Trophoblast cell (in vitro differentiated cells and primary cell): ENCODE results near the gene TRAPPC11.
A peak's percentile ranks its signal among the peaks of the same experiment; 100 is the strongest.

ENCODE experiments used
- DNase-seq, 2 donors: peaks; one replicate each; pipeline ENCODE4 v3.0.0-alpha.2; 2016
- H2AFZ ChIP-seq: 2 replicates; pipeline ENCODE4 v1.6.1; 2013; ENCODE audit warnings: low read length, moderate library complexity, mild to moderate bottlenecking; ENCODE audit not compliant: insufficient read depth, poor library complexity
- H2AK5ac ChIP-seq: 2 replicates; pipeline ENCODE4 v1.6.1; 2013; ENCODE audit warnings: mild to moderate bottlenecking, low read length
- H2BK120ac ChIP-seq: 2 replicates; pipeline ENCODE4 v1.6.1; 2013; ENCODE audit warnings: low read length, mild to moderate bottlenecking, moderate library complexity; ENCODE audit not compliant: insufficient read depth, poor library complexity
- H2BK12ac ChIP-seq: 2 replicates; pipeline ENCODE4 v1.6.1; 2013; ENCODE audit warnings: mild to moderate bottlenecking, low read length, moderate library complexity
- H2BK5ac ChIP-seq: 2 replicates; pipeline ENCODE4 v1.6.1; 2013; ENCODE audit warnings: low read length, low read depth, moderate library complexity, mild to moderate bottlenecking; ENCODE audit not compliant: poor library complexity
- H3K14ac ChIP-seq: 2 replicates; pipeline ENCODE4 v1.6.1; 2013; ENCODE audit warnings: mild to moderate bottlenecking, low read length
- H3K18ac ChIP-seq: 2 replicates; pipeline ENCODE4 v1.6.1; 2013; ENCODE audit warnings: mild to moderate bottlenecking, low read length
- H3K23ac ChIP-seq: 2 replicates; pipeline ENCODE4 v1.6.1; 2013; ENCODE audit warnings: low read length
- H3K27ac ChIP-seq: 2 replicates; pipeline ENCODE4 v1.5.1; 2013; ENCODE audit warnings: low read depth, mild to moderate bottlenecking, inconsistent platforms, low read length, moderate library complexity
- H3K27me3 ChIP-seq: 2 replicates; pipeline ENCODE4 v1.6.1; 2013; ENCODE audit warnings: inconsistent platforms, mild to moderate bottlenecking, low read length, moderate library complexity; ENCODE audit not compliant: insufficient read depth
- H3K36me3 ChIP-seq, 2 experiments: 1 replicate in 1 of 2; 2 replicates in 1 of 2; pipeline ENCODE4 v1.6.1; 2013; ENCODE audit warnings: low read length in 2 of 2, mild to moderate bottlenecking in 2 of 2, moderate library complexity in 1 of 2; ENCODE audit not compliant: insufficient read depth in 2 of 2, control insufficient read depth in 1 of 2
- H3K4ac ChIP-seq: 2 replicates; pipeline ENCODE4 v1.6.1; 2013; ENCODE audit warnings: low read depth, mild to moderate bottlenecking, low read length, moderate library complexity
- H3K4me1 ChIP-seq, 2 experiments: 1 replicate in 1 of 2; 2 replicates in 1 of 2; pipeline ENCODE4 v1.6.1; 2013; ENCODE audit warnings: low read length in 2 of 2, mild to moderate bottlenecking in 2 of 2, moderate library complexity in 1 of 2; ENCODE audit not compliant: insufficient read depth in 2 of 2, control insufficient read depth in 1 of 2
- H3K4me2 ChIP-seq: 2 replicates; pipeline ENCODE4 v1.6.1; 2013; ENCODE audit warnings: inconsistent platforms, mild to moderate bottlenecking, low read length, moderate library complexity
- H3K4me3 ChIP-seq: 2 replicates; pipeline ENCODE4 v1.5.1; 2013; ENCODE audit warnings: mild to moderate bottlenecking, low read depth, low read length, inconsistent platforms
- H3K79me1 ChIP-seq: one replicate; pipeline ENCODE4 v1.6.1; 2013; ENCODE audit warnings: low read length
- H3K79me2 ChIP-seq: 2 replicates; pipeline ENCODE4 v1.6.1; 2013; ENCODE audit warnings: low read length, mild to moderate bottlenecking; ENCODE audit not compliant: control insufficient read depth, insufficient read depth, poor library complexity
- H3K9ac ChIP-seq: 2 replicates; pipeline ENCODE4 v1.6.1; 2013; ENCODE audit warnings: mild to moderate bottlenecking, low read length
- H3K9me3 ChIP-seq: 2 replicates; pipeline ENCODE4 v1.6.1; 2013; ENCODE audit warnings: low read depth, mild to moderate bottlenecking, control low read depth, inconsistent platforms, low read length; ENCODE audit not compliant: insufficient read depth
- H4K12ac ChIP-seq: 2 replicates; pipeline ENCODE4 v1.6.1; 2013; ENCODE audit warnings: low read depth, mild to moderate bottlenecking, low read length, moderate library complexity
- H4K8ac ChIP-seq: 2 replicates; pipeline ENCODE4 v1.6.1; 2013; ENCODE audit warnings: low read depth, mild to moderate bottlenecking, low read length, moderate library complexity
- H4K91ac ChIP-seq: one replicate; pipeline ENCODE4 v1.6.1; 2013; ENCODE audit warnings: low read depth, mild to moderate bottlenecking, low read length, moderate library complexity
- WGBS: extraction: QIAGEN DNeasy Blood & Tissue Kit; methylation state at CpG from one replicate; pipeline ENCODE4 v1.1.7; 2013; ENCODE audit warnings: missing lambda C conversion rate; ENCODE audit not compliant: insufficient read length, insufficient coverage; ENCODE audit errors: extremely low coverage; 5-methylcytosine and 5-hydroxymethylcytosine counted together

Gene TRAPPC11

DNA sequence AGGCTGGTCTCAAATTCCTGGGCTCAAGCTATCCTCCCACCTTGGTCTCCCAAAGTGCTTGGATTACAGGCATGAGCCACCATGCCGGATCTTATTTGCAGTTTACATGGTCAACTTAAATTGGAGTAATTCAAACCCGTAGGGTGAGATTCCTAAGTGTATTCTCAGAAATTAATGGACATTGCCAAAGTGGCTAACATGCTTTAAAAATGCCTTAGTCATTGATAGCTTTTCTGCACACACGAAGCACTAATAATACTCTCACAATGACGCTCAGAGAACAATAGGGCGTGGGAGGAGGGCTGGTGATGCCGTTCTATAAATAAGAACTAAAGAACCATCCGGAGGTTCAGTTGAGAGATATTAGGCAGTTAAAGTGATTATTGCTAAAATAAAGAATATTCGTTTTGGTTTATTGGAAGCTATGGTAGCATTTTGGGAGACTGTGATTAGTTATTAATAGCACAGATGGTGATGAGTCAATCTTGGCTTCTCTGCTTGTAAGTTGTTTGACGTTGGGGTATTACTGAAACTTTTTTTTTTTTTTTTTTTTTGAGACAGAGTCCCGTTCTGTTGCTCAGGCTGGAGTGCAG is 79.1 kb downstream of the TRAPPC11 start:
- Histone ChIP-seq H4K91ac (no peak overlapping the region), H3K4me3 (no peak overlapping the region), H3K27me3 (no peaks in the 10 kb centered on the region), H4K8ac (no peak overlapping the region), H2AFZ (no peak overlapping the region), H3K27ac (no peak overlapping the region), H3K23ac (no peak overlapping the region), H3K4me1 (no peaks in the 10 kb centered on the region), H3K9me3 (no peaks in the 10 kb centered on the region), H3K4me2 (no peak overlapping the region), H3K79me1 (no peaks in the 10 kb centered on the region), H2BK120ac (no peak overlapping the region), H3K14ac (no peak overlapping the region), H2AK5ac (no peak overlapping the region), H3K18ac (no peak overlapping the region), H3K4ac (no peak overlapping the region), H4K12ac (no peak overlapping the region), H2BK12ac (no peak overlapping the region), H3K9ac (no peak overlapping the region), H3K36me3 (no peaks in the 10 kb centered on the region), H2BK5ac (no peak overlapping the region), H3K79me2 (no peaks in the 10 kb centered on the region)
- DNase-seq: peak; percentile 29 to 70
- WGBS: no CpG with 5 or more reads among the region's 10 CpGs

GRCh38 chr4:183738961-183739360 is 79.9 kb downstream of the TRAPPC11 start:
- H3K23ac ChIP-seq: no peak overlapping the region
- no peak overlapping the region for H3K4me2 ChIP-seq
- no peaks in the 10 kb centered on the region for H3K79me1 ChIP-seq
- no peak for DNase-seq
- no peaks in the 10 kb centered on the region for H3K79me2 ChIP-seq
- no peaks in the 10 kb centered on the region for H3K9me3 ChIP-seq
- H4K8ac ChIP-seq: no peak overlapping the region
- no peak overlapping the region for H2BK5ac ChIP-seq
- H3K14ac ChIP-seq: no peak overlapping the region
- H2AFZ ChIP-seq: no peak overlapping the region
- no peak overlapping the region for H2AK5ac ChIP-seq
- no peak overlapping the region for H2BK12ac ChIP-seq
- no peaks in the 10 kb centered on the region for H3K27me3 ChIP-seq
- no peak overlapping the region for H3K4ac ChIP-seq
- no CpG with 5 or more reads among the region's 4 CpGs for WGBS
- H3K27ac ChIP-seq: no peak overlapping the region
- no peak overlapping the region for H3K9ac ChIP-seq
- H3K36me3 ChIP-seq: no peaks in the 10 kb centered on the region
- H3K18ac ChIP-seq: no peak overlapping the region
- no peak overlapping the region for H4K91ac ChIP-seq
- no peak overlapping the region for H2BK120ac ChIP-seq
- H3K4me1 ChIP-seq: no peaks in the 10 kb centered on the region
- H3K4me3 ChIP-seq: no peak overlapping the region
- no peak overlapping the region for H4K12ac ChIP-seq

DNA sequence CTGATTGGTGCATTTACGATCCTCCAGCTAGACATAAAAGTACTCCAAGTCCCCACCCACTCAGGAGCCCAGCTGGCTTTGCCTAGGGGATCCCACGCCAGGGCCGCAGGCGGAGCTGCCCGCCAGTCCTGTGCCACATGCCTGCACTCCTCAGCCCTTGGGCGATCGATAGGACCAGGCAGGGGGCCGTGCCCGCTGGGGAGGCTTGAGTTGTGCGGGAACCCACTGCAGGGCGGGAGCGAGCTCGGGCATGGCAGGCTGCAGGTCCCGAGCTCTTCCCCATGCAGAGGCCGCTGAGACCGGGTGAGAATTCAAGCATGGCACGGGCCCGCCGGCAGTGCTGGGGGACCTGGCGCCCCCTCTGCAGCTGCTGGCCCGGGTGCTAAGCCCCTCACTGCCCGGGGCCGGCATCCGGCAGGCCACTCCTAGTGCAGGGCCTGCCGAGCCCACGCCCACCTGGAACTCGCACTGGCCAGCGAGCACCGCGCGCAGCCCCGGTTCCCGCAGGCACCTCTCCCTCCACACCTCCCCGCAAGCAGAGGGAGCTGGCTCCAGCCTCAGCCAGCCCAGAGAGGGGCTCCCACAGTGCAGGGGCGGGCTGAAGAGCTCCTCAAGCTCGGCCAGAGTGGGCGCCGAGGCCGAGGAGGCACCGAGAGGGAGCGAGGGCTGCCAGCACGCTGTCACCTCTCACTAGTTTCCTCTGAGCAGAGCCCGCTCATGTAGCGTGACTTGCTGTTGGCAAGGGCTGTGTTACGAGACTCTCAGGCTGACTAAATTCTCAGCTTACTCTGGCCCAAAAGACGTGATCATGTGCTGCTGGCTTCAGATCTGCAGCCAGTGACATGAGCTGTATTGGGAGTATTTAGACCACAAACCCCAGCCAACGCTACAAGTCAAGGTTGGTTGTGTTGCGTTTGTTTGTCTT is 87.5 kb downstream of the TRAPPC11 start:
- H3K79me1 ChIP-seq: no peaks in the 10 kb centered on the region
- H3K4ac ChIP-seq: no peak overlapping the region
- H4K12ac ChIP-seq: no peak overlapping the region
- WGBS: no CpG with 5 or more reads among the region's 48 CpGs
- H3K9me3 ChIP-seq: peaks cover 7% of the 10 kb centered on the region
- no peak overlapping the region for H4K91ac ChIP-seq
- no peak overlapping the region for H3K27ac ChIP-seq
- no peak overlapping the region for H2AK5ac ChIP-seq
- H3K23ac ChIP-seq: no peak overlapping the region
- no peak for DNase-seq
- no peaks in the 10 kb centered on the region for H3K4me1 ChIP-seq
- no peak overlapping the region for H3K18ac ChIP-seq
- no peak overlapping the region for H3K14ac ChIP-seq
- no peak overlapping the region for H2BK12ac ChIP-seq
- H3K79me2 ChIP-seq: no peaks in the 10 kb centered on the region
- H3K9ac ChIP-seq: no peak overlapping the region
- H3K27me3 ChIP-seq: no peaks in the 10 kb centered on the region
- H2BK120ac ChIP-seq: no peak overlapping the region
- no peak overlapping the region for H3K4me2 ChIP-seq
- no peak overlapping the region for H3K4me3 ChIP-seq
- H3K36me3 ChIP-seq: no peaks in the 10 kb centered on the region
- H2AFZ ChIP-seq: no peak overlapping the region
- H4K8ac ChIP-seq: no peak overlapping the region
- H2BK5ac ChIP-seq: no peak overlapping the region

GRCh38 chr4:183747380-183747779 is 88.3 kb downstream of the TRAPPC11 start:
- H3K79me1 ChIP-seq: no peaks in the 10 kb centered on the region
- H2BK120ac ChIP-seq: no peak overlapping the region
- H4K91ac ChIP-seq: no peak overlapping the region
- no peak overlapping the region for H3K27ac ChIP-seq
- H2AFZ ChIP-seq: no peak overlapping the region
- H3K9ac ChIP-seq: no peak overlapping the region
- no peak overlapping the region for H3K4me3 ChIP-seq
- H2BK12ac ChIP-seq: no peak overlapping the region
- WGBS: no CpG with 5 or more reads among the region's 2 CpGs
- no peak overlapping the region for H4K12ac ChIP-seq
- H3K4me2 ChIP-seq: no peak overlapping the region
- H3K4ac ChIP-seq: no peak overlapping the region
- H3K18ac ChIP-seq: no peak overlapping the region
- H2AK5ac ChIP-seq: no peak overlapping the region
- peaks cover 7% of the 10 kb centered on the region for H3K9me3 ChIP-seq
- H2BK5ac ChIP-seq: no peak overlapping the region
- H3K14ac ChIP-seq: no peak overlapping the region
- H3K4me1 ChIP-seq: no peaks in the 10 kb centered on the region
- no peak overlapping the region for H4K8ac ChIP-seq
- H3K23ac ChIP-seq: no peak overlapping the region
- H3K79me2 ChIP-seq: no peaks in the 10 kb centered on the region
- no peaks in the 10 kb centered on the region for H3K27me3 ChIP-seq
- no peaks in the 10 kb centered on the region for H3K36me3 ChIP-seq
- DNase-seq: no peak
